ENCODE data around the gene SLC49A4.

The SLC49A4 gene

DNA sequence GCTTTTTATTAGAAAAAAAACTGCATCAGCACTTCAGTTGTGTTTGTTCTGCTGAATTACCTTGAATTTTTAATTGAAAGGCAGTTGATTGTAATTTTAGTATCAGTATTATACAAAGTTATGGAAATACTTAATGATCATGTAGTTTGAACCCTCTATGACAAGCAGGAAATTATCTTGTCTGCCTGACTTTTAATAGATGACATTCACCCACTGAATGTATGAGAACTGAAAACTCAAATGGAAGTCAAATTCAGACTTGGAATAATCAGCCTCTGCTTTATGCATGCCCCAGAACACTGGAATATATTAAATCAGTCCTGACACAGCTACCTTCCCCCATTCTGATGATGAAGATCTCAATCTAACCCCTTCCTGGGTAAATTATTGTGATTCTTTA is 73.5 kb downstream of the SLC49A4 start:
- Histone ChIP-seq H2BK15ac (ENCODE audit: low read depth, poor library complexity, severe bottlenecking) (no peak overlapping the region), H3K18ac (ENCODE audit: low read depth in 1 of 2, low read length in 2 of 2) (no peak overlapping the region), H3K9me3 (ENCODE audit: control insufficient read depth, low read length) (no peaks in the 10 kb centered on the region), H4K8ac (ENCODE audit: low read length) (no peak overlapping the region), H3K79me1 (replicated peaks; ENCODE audit: low read length, poor library complexity, severe bottlenecking) (no peaks in the 10 kb centered on the region), H2BK5ac (ENCODE audit: low read depth, low read length, poor library complexity, severe bottlenecking) (no peak overlapping the region), H3K14ac (ENCODE audit: low read length in 2 of 2) (no peak overlapping the region), H3K4me2 (ENCODE audit: low read length, poor library complexity, severe bottlenecking) (no peak overlapping the region), H3K36me3 (ENCODE audit: control insufficient read depth in 1 of 2, insufficient read depth in 2 of 2, low read depth in 1 of 2, low read length in 2 of 2) (peaks cover 0 to 18% of the 10 kb centered on the region in 2 experiments), H2AFZ (ENCODE audit: low read depth, low read length) (no peak overlapping the region), H2AK5ac (ENCODE audit: low read length, severe bottlenecking) (no peak overlapping the region), H3K4me3 (ENCODE audit: insufficient read depth in 1 of 2, low read depth in 1 of 2, low read length in 2 of 2) (no peak overlapping the region), H2BK120ac (ENCODE audit: low read depth, low read length) (no peak overlapping the region), H3K23ac (ENCODE audit: low read length in 2 of 2) (no peak overlapping the region), H3K27me3 (ENCODE audit: control insufficient read depth in 1 of 2, insufficient read depth in 1 of 2, low read length in 2 of 2) (no peaks in the 10 kb centered on the region), H3K4me1 (ENCODE audit: control insufficient read depth, insufficient read depth, low read depth, low read length) (no peaks in the 10 kb centered on the region), H4K91ac (ENCODE audit: low read length) (no peak overlapping the region), H3K4ac (ENCODE audit: low read depth in 1 of 2, low read length in 2 of 2) (no peak overlapping the region), H3K27ac (ENCODE audit: low read length, poor library complexity, severe bottlenecking) (no peak overlapping the region), H3K9ac (ENCODE audit: low read length) (no peak overlapping the region), H2BK12ac (ENCODE audit: low read length in 2 of 2) (no peak overlapping the region)
- no peak for DNase-seq

DNA sequence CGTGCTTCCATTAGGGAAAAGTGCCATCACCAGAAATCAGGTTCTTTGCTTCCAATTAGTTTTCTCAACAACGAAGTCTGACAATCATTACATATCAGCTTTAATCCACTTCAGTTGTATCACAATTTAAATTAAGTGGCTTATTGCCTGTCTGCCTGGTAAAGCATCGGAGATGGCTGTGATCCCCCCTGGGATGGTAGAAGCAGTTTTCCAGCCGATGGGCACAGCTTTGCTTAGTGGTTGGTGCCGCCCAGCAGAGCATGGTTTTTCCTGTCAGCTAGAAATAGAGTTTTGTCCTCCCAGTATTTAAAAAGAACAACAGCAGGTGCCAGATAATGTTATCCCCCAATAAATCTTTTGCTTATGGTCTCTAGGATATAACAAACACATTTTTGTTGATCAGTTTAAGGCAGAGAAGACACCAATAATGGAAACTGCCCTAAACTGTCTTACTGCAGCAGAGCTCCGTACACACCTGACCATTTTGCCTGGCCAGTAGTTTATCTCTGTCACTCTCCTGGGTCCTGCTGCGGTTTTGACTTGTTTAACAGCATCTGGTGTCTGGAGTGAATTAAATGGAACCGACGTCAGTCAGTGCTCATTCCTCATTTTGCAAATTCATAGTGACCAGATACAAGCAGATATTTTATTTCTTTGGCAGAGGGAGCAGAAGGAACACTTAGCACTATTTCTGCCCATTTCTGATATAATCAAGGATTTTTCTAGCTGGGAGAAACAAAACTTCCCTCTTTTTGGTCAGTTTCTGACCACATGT is 79.1 kb downstream of the SLC49A4 start:
- H2BK12ac ChIP-seq (ENCODE audit: low read length in 2 of 2), result no peak overlapping the region
- H3K4ac ChIP-seq (ENCODE audit: low read depth in 1 of 2, low read length in 2 of 2), result no peak overlapping the region
- no peak for DNase-seq
- H2BK120ac ChIP-seq (ENCODE audit: low read depth, low read length), result no peak overlapping the region
- no peak overlapping the region for H3K18ac ChIP-seq (ENCODE audit: low read depth in 1 of 2, low read length in 2 of 2)
- H3K9me3 ChIP-seq (ENCODE audit: control insufficient read depth, low read length), result no peaks in the 10 kb centered on the region
- no peak overlapping the region for H4K8ac ChIP-seq (ENCODE audit: low read length)
- 98% methylated on average over 7 of the region's 9 CpGs for WGBS
- no peak overlapping the region for H2BK15ac ChIP-seq (ENCODE audit: low read depth, poor library complexity, severe bottlenecking)
- H3K9ac ChIP-seq (ENCODE audit: low read length), result no peak overlapping the region
- no peaks in the 10 kb centered on the region for H3K79me1 ChIP-seq (replicated peaks; ENCODE audit: low read length, poor library complexity, severe bottlenecking)
- no peaks in the 10 kb centered on the region for H3K4me1 ChIP-seq (ENCODE audit: control insufficient read depth, insufficient read depth, low read depth, low read length)
- H3K27ac ChIP-seq (ENCODE audit: low read length, poor library complexity, severe bottlenecking), result no peak overlapping the region
- H3K36me3 ChIP-seq (ENCODE audit: control insufficient read depth in 1 of 2, insufficient read depth in 2 of 2, low read depth in 1 of 2, low read length in 2 of 2), result peaks cover 0 to under 1% of the 10 kb centered on the region in 2 experiments
- no peak overlapping the region for H3K23ac ChIP-seq (ENCODE audit: low read length in 2 of 2)
- H3K27me3 ChIP-seq (ENCODE audit: control insufficient read depth in 1 of 2, insufficient read depth in 1 of 2, low read length in 2 of 2), result no peaks in the 10 kb centered on the region
- H4K91ac ChIP-seq (ENCODE audit: low read length), result no peak overlapping the region
- H3K4me3 ChIP-seq (ENCODE audit: insufficient read depth in 1 of 2, low read depth in 1 of 2, low read length in 2 of 2), result no peak overlapping the region
- H2AFZ ChIP-seq (ENCODE audit: low read depth, low read length), result no peak overlapping the region
- H3K14ac ChIP-seq (ENCODE audit: low read length in 2 of 2), result no peak overlapping the region
- no peak overlapping the region for H3K4me2 ChIP-seq (ENCODE audit: low read length, poor library complexity, severe bottlenecking)
- H2AK5ac ChIP-seq (ENCODE audit: low read length, severe bottlenecking), result no peak overlapping the region
- no peak overlapping the region for H2BK5ac ChIP-seq (ENCODE audit: low read depth, low read length, poor library complexity, severe bottlenecking)

DNA sequence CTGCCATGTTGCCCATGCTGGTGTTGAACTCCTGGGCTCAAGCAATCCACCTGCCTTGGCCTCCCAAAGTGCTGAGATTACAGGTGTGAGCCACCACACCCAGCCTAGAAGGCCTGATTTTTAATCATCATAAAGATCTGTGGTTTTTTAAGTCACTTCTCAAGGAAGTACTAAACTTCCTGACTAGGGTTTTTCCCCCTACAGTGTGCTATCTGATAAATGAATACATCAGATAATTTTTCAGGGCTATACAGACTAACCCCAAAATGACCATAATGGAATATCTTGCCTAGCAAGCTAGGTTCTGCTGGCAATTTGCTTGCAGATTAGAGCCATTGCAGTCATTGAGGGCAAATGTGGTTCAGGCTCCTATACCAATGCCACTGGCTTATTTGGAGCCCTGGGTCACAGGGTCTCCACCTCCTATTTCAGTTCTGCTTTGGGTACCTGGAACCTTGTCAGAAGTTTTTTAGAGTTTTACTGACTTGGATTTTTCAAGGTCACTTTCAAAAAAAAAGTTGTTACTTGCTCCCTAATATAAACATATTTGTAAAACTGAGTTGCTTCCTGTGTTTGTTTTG is 80.8 kb downstream of the SLC49A4 start:
- Histone ChIP-seq H4K91ac (ENCODE audit: low read length) (no peak overlapping the region), H2BK12ac (ENCODE audit: low read length in 2 of 2) (no peak overlapping the region), H2AK5ac (ENCODE audit: low read length, severe bottlenecking) (no peak overlapping the region), H3K79me1 (replicated peaks; ENCODE audit: low read length, poor library complexity, severe bottlenecking) (no peaks in the 10 kb centered on the region), H3K27ac (ENCODE audit: low read length, poor library complexity, severe bottlenecking) (no peak overlapping the region), H3K14ac (ENCODE audit: low read length in 2 of 2) (no peak overlapping the region), H3K4me2 (ENCODE audit: low read length, poor library complexity, severe bottlenecking) (no peak overlapping the region), H3K36me3 (ENCODE audit: control insufficient read depth in 1 of 2, insufficient read depth in 2 of 2, low read depth in 1 of 2, low read length in 2 of 2) (peaks cover 0 to 17% of the 10 kb centered on the region in 2 experiments), H3K4me1 (ENCODE audit: control insufficient read depth, insufficient read depth, low read depth, low read length) (no peaks in the 10 kb centered on the region), H2BK15ac (ENCODE audit: low read depth, poor library complexity, severe bottlenecking) (no peak overlapping the region), H2BK120ac (ENCODE audit: low read depth, low read length) (no peak overlapping the region), H3K18ac (ENCODE audit: low read depth in 1 of 2, low read length in 2 of 2) (no peak overlapping the region), H4K8ac (ENCODE audit: low read length) (no peak overlapping the region), H3K27me3 (ENCODE audit: control insufficient read depth in 1 of 2, insufficient read depth in 1 of 2, low read length in 2 of 2) (no peaks in the 10 kb centered on the region), H2AFZ (ENCODE audit: low read depth, low read length) (no peak overlapping the region), H3K4ac (ENCODE audit: low read depth in 1 of 2, low read length in 2 of 2) (no peak overlapping the region), H3K9ac (ENCODE audit: low read length) (no peak overlapping the region), H3K4me3 (ENCODE audit: insufficient read depth in 1 of 2, low read depth in 1 of 2, low read length in 2 of 2) (no peak overlapping the region), H3K9me3 (ENCODE audit: control insufficient read depth, low read length) (no peaks in the 10 kb centered on the region), H2BK5ac (ENCODE audit: low read depth, low read length, poor library complexity, severe bottlenecking) (no peak overlapping the region), H3K23ac (ENCODE audit: low read length in 2 of 2) (no peak overlapping the region)
- no peak for DNase-seq

DNA sequence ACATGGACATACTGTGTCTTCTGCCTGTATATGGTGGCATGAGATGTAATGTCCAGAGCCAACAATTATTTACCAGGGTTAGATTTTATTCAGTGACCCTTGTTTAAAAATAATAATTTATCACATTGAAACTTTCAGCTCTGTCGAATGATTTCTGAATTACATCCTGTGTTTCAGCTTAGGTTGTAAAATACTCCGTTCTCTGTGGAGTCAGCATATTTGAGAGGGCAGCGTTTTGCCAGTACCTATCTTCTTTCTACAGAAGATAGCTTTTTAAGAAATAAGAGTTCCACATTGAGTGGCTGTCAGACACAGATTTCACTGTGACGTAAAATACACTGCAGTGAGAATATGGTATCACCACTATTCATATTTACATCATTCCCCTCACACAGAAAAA is 85.3 kb downstream of the SLC49A4 start:
- Histone ChIP-seq H3K27me3 (ENCODE audit: control insufficient read depth in 1 of 2, insufficient read depth in 1 of 2, low read length in 2 of 2) (no peaks in the 10 kb centered on the region), H3K36me3 (ENCODE audit: control insufficient read depth in 1 of 2, insufficient read depth in 2 of 2, low read depth in 1 of 2, low read length in 2 of 2) (peaks cover 3 to 20% of the 10 kb centered on the region in 2 experiments), H2BK5ac (ENCODE audit: low read depth, low read length, poor library complexity, severe bottlenecking) (no peak overlapping the region), H2AFZ (ENCODE audit: low read depth, low read length) (no peak overlapping the region), H3K4me1 (ENCODE audit: control insufficient read depth, insufficient read depth, low read depth, low read length) (no peaks in the 10 kb centered on the region), H2AK5ac (ENCODE audit: low read length, severe bottlenecking) (no peak overlapping the region), H2BK120ac (ENCODE audit: low read depth, low read length) (no peak overlapping the region), H2BK15ac (ENCODE audit: low read depth, poor library complexity, severe bottlenecking) (no peak overlapping the region), H3K14ac (ENCODE audit: low read length in 2 of 2) (no peak overlapping the region), H3K79me1 (replicated peaks; ENCODE audit: low read length, poor library complexity, severe bottlenecking) (no peaks in the 10 kb centered on the region), H3K9me3 (ENCODE audit: control insufficient read depth, low read length) (no peaks in the 10 kb centered on the region), H3K18ac (ENCODE audit: low read depth in 1 of 2, low read length in 2 of 2) (no peak overlapping the region), H3K4me2 (ENCODE audit: low read length, poor library complexity, severe bottlenecking) (no peak overlapping the region), H3K4ac (ENCODE audit: low read depth in 1 of 2, low read length in 2 of 2) (no peak overlapping the region), H4K8ac (ENCODE audit: low read length) (no peak overlapping the region), H4K91ac (ENCODE audit: low read length) (no peak overlapping the region), H3K4me3 (ENCODE audit: insufficient read depth in 1 of 2, low read depth in 1 of 2, low read length in 2 of 2) (no peak overlapping the region), H3K23ac (ENCODE audit: low read length in 2 of 2) (no peak overlapping the region), H2BK12ac (ENCODE audit: low read length in 2 of 2) (no peak overlapping the region), H3K9ac (ENCODE audit: low read length) (no peak overlapping the region), H3K27ac (ENCODE audit: low read length, poor library complexity, severe bottlenecking) (no peak overlapping the region)
- DNase-seq, result no peak
- WGBS, result 98% methylated on average over 4 of the region's 4 CpGs

All from mesenchymal stem cell (in vitro differentiated cells and primary cell).